ENCODE data around the gene SELL. TPM values are rescaled to one million over a fixed set of nuclear protein-coding genes. Genes with fewer than 3 reads are reported as not detected.
"Not testable (repeated sequence)": the region's sequence is repeated elsewhere in the genome, so short reads cannot be mapped to it uniquely, and the experiment has no call there.

SELL gene
- total RNA-seq, 1 donor from 2014 or later, result not detected

- DNase-seq (ENCODE audit: low read depth), result no peak
- Histone ChIP-seq H3K27me3 (ENCODE audit: control insufficient read depth, insufficient read depth, low read length) (no peaks in the 10 kb centered on the region), H3K4me3 (ENCODE audit: low read depth, low read length) (no peak overlapping the region), H3K36me3 (ENCODE audit: control insufficient read depth, insufficient read depth, low read length) (no peaks in the 10 kb centered on the region)
- no peak for TF ChIP-seq CTCF (IDR thresholded peaks at IDR 0.05; ENCODE audit: insufficient read depth, low read length, poor library complexity, severe bottlenecking)
Observed at GRCh38 chr1:169682071-169682470, 29.3 kb downstream of the SELL start.

DNA sequence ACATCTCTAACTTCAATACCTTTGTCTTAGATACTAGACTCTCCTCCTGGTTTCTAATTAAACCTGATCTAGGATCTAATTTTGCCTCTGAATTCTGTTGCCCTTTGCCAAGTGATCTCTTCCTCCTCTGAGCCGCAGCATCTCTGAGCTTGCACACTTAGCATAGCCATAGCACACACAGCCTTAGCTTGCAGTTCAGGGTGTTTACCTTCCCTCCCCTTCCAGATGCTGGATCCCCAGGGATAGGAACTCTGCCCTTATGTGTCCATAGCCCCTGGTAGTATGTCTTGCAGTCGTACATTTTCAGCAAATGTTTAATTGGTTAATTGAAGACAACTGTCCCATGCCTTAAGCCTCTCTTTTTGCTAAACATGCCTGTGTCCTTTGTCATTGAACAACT lies 30.3 kb downstream of the SELL start:
- H3K36me3 ChIP-seq (ENCODE audit: control insufficient read depth, insufficient read depth, low read length), result no peaks in the 10 kb centered on the region
- H3K4me3 ChIP-seq (ENCODE audit: low read depth, low read length), result no peak overlapping the region
- TF ChIP-seq CTCF (IDR thresholded peaks at IDR 0.05; ENCODE audit: insufficient read depth, low read length, poor library complexity, severe bottlenecking), result no peak
- no peak for DNase-seq (ENCODE audit: low read depth)
- no peaks in the 10 kb centered on the region for H3K27me3 ChIP-seq (ENCODE audit: control insufficient read depth, insufficient read depth, low read length)

- Histone ChIP-seq H3K27me3 (ENCODE audit: control insufficient read depth, insufficient read depth, low read length) (no peaks in the 10 kb centered on the region), H3K4me3 (ENCODE audit: low read depth, low read length) (no peak overlapping the region), H3K36me3 (ENCODE audit: control insufficient read depth, insufficient read depth, low read length) (no peaks in the 10 kb centered on the region)
- TF ChIP-seq CTCF (IDR thresholded peaks at IDR 0.05; ENCODE audit: insufficient read depth, low read length, poor library complexity, severe bottlenecking), result no peak
- no peak for DNase-seq (ENCODE audit: low read depth)
Observed at GRCh38 chr1:169680377-169681019, 30.9 kb downstream of the SELL start.

DNA sequence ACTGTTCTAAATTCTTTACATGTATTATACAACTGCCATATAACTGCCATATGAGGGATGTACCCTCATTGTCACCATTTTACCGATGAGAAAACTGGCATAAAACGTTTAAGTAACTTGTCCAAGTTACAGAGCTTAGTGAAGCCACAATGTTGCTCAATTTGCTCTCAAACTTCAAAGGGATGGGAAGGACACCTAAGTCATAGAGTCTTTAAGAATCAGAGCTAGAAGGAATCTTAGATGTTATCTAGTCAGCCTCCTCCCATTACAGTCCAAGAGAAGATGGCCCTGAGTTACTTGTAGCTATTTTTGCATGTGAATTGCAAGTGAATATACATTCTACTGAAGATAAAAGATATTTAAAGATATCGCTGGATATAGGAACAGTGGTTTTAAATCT lies 31.7 kb downstream of the SELL start:
- Histone ChIP-seq H3K4me3 (ENCODE audit: low read depth, low read length) (no peak overlapping the region), H3K27me3 (ENCODE audit: control insufficient read depth, insufficient read depth, low read length) (no peaks in the 10 kb centered on the region), H3K36me3 (ENCODE audit: control insufficient read depth, insufficient read depth, low read length) (no peaks in the 10 kb centered on the region)
- no peak for TF ChIP-seq CTCF (IDR thresholded peaks at IDR 0.05; ENCODE audit: insufficient read depth, low read length, poor library complexity, severe bottlenecking)
- no peak for DNase-seq (ENCODE audit: low read depth)

DNA sequence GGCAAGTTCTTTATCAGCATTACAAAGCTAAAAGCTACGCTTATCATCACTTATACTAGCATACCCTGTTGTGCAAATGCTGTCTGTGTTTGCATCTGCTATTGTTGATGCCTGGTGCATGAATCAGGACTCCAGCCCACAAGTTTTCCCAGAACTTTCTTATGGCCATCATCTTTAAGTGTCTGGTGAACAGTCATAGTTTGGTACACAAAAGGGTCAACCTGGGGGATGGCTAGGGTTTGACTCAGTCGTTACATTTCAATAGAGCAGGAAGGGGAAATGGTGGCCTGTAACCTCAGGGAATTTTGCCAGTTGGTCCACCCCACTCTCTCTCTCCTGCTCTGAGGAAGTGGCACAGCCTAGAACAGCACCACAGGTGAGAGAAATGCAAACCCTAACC lies 35.4 kb downstream of the SELL start:
- no peak overlapping the region for H3K4me3 ChIP-seq (ENCODE audit: low read depth, low read length)
- no peaks in the 10 kb centered on the region for H3K27me3 ChIP-seq (ENCODE audit: control insufficient read depth, insufficient read depth, low read length)
- no peaks in the 10 kb centered on the region for H3K36me3 ChIP-seq (ENCODE audit: control insufficient read depth, insufficient read depth, low read length)
- TF ChIP-seq CTCF (IDR thresholded peaks at IDR 0.05; ENCODE audit: insufficient read depth, low read length, poor library complexity, severe bottlenecking), result no peak
- DNase-seq (ENCODE audit: low read depth), result peak; percentile 58

DNA sequence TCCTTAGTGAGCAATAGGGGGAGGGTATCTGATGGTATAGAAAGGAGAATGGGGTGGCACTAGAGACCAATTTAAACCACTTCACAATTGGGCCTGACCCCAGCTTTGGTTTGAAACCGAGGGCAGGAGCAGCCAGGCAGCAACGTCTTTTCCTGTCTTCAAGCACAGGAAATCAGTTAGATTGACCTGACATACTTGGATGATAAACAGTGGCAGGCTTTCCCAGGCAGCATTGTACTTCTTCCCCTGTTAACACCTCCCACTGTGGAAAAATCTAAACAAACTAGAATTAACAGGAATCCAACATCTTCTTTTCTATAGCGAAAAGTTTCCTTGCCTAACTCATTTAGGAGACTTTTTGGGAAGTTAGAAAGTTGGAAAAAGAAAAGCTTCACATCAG lies 40.6 kb downstream of the SELL start:
- no peaks in the 10 kb centered on the region for H3K36me3 ChIP-seq (ENCODE audit: control insufficient read depth, insufficient read depth, low read length)
- H3K27me3 ChIP-seq (ENCODE audit: control insufficient read depth, insufficient read depth, low read length), result no peaks in the 10 kb centered on the region
- no peak for TF ChIP-seq CTCF (IDR thresholded peaks at IDR 0.05; ENCODE audit: insufficient read depth, low read length, poor library complexity, severe bottlenecking)
- H3K4me3 ChIP-seq (ENCODE audit: low read depth, low read length), result no peak overlapping the region
- no peak for DNase-seq (ENCODE audit: low read depth)

- not testable (repeated sequence) for H3K36me3 ChIP-seq (ENCODE audit: control insufficient read depth, insufficient read depth, low read length); H3K4me3 ChIP-seq (ENCODE audit: low read depth, low read length); H3K27me3 ChIP-seq (ENCODE audit: control insufficient read depth, insufficient read depth, low read length); DNase-seq (ENCODE audit: low read depth)
Observed at GRCh38 chr1:169670244-169670643, 41.2 kb downstream of the SELL start.

DNA sequence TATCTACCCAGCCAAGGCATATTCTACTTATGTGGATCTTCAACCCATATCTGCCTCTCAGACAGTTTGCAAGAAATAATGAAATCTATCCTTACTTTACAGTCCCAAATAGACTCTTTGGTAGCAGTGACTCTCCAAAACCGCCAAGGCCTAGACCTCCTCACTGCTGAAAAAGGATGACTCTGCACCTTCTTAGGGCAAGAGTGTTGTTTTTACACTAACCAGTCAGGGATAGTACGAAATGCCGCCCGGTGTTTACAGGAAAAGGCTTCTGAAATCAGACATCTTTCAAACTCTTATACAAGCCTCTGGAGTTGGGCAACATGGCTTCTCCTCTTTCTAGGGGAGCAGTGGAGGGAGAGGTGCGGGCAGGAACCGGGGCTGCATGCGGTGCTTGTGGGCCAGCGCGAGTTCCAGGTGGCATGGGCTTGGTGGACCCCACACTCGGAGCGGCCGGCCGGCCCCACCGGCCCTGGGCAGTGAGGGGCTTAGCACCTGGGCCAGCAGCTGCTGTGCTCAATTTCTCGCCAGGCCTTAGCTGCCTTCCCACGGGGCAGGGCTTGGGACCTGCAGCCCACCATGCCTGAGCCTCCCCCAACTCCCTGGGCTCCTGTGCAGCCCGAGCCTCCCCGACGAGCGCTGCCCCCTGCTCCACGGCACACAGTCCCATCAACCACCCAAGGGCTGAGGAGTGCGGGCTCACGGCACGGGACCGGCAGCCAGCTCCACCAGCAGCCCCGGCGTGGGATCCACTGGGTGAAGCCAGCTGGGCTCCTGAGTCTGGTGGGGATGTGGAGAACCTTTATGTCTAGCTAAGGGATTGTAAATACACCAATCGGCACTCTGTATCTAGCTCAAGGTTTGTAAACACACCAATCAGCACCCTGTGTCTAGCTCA lies 43.5 kb downstream of the SELL start:
- DNase-seq (ENCODE audit: low read depth); H3K4me3 ChIP-seq (ENCODE audit: low read depth, low read length); H3K27me3 ChIP-seq (ENCODE audit: control insufficient read depth, insufficient read depth, low read length); H3K36me3 ChIP-seq (ENCODE audit: control insufficient read depth, insufficient read depth, low read length): not testable (repeated sequence)
